ENCODE data around the gene GTF2A2. TPM values are rescaled to one million over a fixed set of nuclear protein-coding genes. Genes with fewer than 3 reads are reported as not detected.

GTF2A2 gene
- total RNA-seq, 1 donor from 2014 or later, result 73.6 TPM

DNA sequence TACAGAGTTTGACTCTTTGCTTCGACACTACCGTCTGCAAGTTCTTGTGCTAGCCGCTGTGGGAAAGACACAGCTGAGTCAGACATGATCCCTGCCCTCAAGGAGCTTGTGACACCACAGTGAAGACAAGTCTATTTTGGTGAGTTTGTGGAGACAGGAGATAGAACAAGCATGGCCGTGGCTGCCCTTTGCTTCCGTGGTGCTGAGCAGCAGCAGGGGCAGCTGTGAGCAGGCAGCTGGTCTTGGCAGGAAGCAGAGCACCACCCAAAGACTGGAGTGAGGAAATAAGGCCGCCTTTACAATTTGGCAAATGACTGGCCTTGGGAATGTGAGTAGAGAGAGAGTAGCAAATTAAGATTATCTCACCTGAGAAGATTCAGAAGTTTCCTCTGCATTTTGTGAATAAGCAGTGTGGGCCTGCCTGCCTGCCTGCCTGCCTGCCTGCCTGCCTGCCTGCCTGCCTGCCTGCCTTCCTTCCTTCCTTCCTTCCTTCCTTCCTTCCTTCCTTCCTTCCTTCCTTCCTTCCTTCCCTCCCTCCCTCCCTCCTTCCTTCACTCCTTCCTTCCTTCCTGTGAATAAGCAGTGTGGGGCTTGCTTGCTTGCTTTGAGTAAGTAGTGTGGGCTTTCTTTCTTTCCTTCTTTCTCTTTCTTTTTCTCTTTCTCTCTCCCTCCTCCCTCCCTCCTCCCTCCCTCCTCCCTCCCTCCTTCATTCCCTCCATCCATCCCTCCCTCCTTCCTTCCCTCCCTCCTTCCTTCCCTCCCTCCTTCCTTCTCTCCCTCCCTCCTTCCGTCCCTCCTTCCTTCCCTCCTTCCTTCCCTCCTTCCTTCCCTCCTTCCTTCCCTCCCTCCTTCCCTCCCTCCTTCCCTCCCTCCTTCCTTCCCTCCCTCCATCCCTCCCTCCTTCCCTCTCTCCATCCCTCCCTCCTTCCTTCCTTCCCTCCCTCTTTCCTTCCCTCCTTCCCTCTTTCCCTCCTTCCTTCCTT lies 47.3 kb downstream of the GTF2A2 start:
- ATAC-seq (no peak), DNase-seq (no peak)
- Histone ChIP-seq H3K4me3 (no peak overlapping the region), H3K9me3 (no peaks in the 10 kb centered on the region), H3K36me3 (no peaks in the 10 kb centered on the region), H3K27ac (no peak overlapping the region), H3K27me3 (no peaks in the 10 kb centered on the region), H3K4me1 (no peaks in the 10 kb centered on the region)
- intact Hi-C loops (cut with DNase I), result no loop called here
- TF ChIP-seq, protein P1, sequence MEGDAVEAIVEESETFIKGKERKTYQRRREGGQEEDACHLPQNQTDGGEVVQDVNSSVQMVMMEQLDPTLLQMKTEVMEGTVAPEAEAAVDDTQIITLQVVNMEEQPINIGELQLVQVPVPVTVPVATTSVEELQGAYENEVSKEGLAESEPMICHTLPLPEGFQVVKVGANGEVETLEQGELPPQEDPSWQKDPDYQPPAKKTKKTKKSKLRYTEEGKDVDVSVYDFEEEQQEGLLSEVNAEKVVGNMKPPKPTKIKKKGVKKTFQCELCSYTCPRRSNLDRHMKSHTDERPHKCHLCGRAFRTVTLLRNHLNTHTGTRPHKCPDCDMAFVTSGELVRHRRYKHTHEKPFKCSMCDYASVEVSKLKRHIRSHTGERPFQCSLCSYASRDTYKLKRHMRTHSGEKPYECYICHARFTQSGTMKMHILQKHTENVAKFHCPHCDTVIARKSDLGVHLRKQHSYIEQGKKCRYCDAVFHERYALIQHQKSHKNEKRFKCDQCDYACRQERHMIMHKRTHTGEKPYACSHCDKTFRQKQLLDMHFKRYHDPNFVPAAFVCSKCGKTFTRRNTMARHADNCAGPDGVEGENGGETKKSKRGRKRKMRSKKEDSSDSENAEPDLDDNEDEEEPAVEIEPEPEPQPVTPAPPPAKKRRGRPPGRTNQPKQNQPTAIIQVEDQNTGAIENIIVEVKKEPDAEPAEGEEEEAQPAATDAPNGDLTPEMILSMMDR (IDR thresholded peaks at IDR 0.05), result no peak

DNA sequence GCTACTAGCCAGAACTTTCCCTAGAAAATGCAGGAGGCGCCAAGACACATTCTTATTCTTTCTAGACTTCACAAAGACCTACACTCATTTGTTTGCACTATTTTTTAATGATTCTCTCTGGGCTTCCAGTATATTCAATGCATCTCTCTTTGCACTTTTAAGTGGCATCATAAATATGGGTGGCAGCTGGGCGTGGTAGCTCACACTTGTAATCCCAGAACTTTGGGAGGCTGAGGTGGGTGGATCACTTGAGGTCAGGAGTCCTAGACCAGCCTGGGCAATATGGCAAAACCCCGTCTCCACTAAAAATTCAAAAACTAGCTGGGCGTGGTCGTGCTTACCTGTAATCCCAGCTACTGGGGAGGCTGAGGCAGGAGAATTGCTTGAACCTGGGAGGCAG lies 51.3 kb downstream of the GTF2A2 start:
- Histone ChIP-seq H3K4me3 (no peak overlapping the region), H3K4me1 (no peaks in the 10 kb centered on the region), H3K9me3 (no peaks in the 10 kb centered on the region), H3K27me3 (no peaks in the 10 kb centered on the region), H3K36me3 (no peaks in the 10 kb centered on the region), H3K27ac (no peak overlapping the region)
- ATAC-seq (no peak), DNase-seq (no peak)
- TF ChIP-seq, protein P1 (IDR thresholded peaks at IDR 0.05), result no peak
- intact Hi-C loops (cut with DNase I), result no loop called here

DNA sequence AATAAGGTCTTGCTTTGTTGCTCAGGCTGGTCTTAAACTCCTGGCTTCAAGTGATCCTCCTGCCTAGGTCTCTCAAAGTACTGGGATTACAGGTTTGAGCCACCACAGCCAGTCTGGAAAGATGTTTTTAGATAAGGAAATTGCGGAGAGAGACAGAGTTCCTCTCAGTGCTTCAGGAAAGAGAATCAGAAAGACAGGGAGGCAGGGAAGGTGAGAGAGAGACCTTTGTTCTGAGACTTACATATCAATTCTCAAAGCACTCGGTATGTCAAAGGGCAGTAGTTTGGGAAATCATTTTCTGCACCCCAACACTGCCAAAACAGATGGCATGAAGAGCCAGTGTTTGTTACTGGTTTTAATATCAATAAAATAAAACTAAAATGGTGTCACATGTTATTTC lies 58.9 kb downstream of the GTF2A2 start:
- no peaks in the 10 kb centered on the region for H3K9me3 ChIP-seq
- intact Hi-C loops (cut with DNase I), result no loop called here
- ATAC-seq, result no peak

DNA sequence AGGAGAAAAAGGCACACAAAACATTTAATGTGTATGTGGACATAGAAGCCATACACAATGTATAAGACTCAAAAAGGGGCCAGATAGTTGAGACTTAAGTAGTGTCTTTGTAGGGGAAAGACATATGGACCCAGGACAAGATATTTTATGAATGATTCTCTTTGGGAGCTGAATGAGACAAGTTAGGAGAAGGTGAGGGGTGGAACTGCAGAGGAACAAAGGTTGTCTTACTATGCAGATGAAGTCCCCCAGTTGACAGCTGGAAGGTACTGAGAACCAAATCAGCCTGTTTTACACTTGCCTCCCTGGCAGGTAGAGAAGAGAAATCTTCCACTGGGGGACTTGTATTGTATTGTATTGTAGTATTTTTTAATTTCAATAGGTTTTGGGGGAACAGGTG lies 60.7 kb downstream of the GTF2A2 start:
- no peaks in the 10 kb centered on the region for H3K9me3 ChIP-seq
- intact Hi-C loops (cut with DNase I), result no loop called here
- no peak overlapping the region for H3K4me3 ChIP-seq
- DNase-seq, result no peak
- H3K27ac ChIP-seq, result no peak overlapping the region
- no peaks in the 10 kb centered on the region for H3K27me3 ChIP-seq
- H3K4me1 ChIP-seq, result no peaks in the 10 kb centered on the region
- TF ChIP-seq, protein P1 (IDR thresholded peaks at IDR 0.05), result no peak
- no peaks in the 10 kb centered on the region for H3K36me3 ChIP-seq
- ATAC-seq, result no peak

More for the DNA sequence above, 58.9 kb downstream of the GTF2A2 start:
- Histone ChIP-seq H3K27me3 (no peaks in the 10 kb centered on the region), H3K4me1 (no peaks in the 10 kb centered on the region), H3K4me3 (no peak overlapping the region), H3K36me3 (no peaks in the 10 kb centered on the region), H3K27ac (no peak overlapping the region)
- TF ChIP-seq, protein P1 (IDR thresholded peaks at IDR 0.05), result no peak
- no peak for DNase-seq

DNA sequence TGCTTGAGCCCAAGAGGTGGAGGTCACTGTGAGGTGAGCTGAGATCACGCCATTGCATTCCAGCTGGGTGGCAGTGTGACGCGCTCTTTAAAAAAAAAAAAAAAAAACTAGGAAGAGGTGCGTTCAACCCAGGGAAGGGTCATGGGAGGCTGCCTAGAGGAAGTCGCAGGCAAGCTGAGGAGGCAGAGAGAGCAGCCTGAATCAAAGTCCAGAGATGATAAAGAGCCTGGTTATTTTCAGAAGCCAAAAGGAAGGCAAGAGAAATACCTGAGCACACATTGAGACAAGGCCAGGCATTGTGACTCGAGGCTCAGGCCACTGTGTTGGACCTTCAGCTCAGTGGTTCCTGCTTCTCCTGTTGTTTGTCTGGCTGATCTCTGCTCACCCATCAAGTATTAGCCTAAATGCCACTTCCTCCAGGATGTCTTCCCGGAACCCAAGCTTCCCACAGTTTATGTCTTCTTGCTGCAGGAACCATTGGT lies 61.8 kb downstream of the GTF2A2 start:
- intact Hi-C loops (cut with DNase I), result no loop called here
- DNase-seq (no peak), ATAC-seq (no peak)
- no peaks in the 10 kb centered on the region for H3K9me3 ChIP-seq
- H3K36me3 ChIP-seq, result no peaks in the 10 kb centered on the region
- H3K27ac ChIP-seq, result no peak overlapping the region
- H3K4me1 ChIP-seq, result no peaks in the 10 kb centered on the region
- TF ChIP-seq, protein P1 (IDR thresholded peaks at IDR 0.05), result no peak
- no peaks in the 10 kb centered on the region for H3K27me3 ChIP-seq
- H3K4me3 ChIP-seq, result no peak overlapping the region

Measured in upper lobe of right lung (tissue), 1 donor.